ENCODE data around the gene PURA.

The PURA gene

GRCh38 chr5:140151144-140152021 lies 37.5 kb downstream of the PURA start:
- Histone ChIP-seq H3K18ac (ENCODE audit: low read length) (no peak overlapping the region), H3K27me3 (ENCODE audit: insufficient read depth, low read length) (peaks cover 11% of the 10 kb centered on the region), H3K36me3 (ENCODE audit: control insufficient read depth in 1 of 2, insufficient read depth in 2 of 2, low read length in 2 of 2) (no peaks in the 10 kb centered on the region), H4K91ac (ENCODE audit: low read depth, low read length) (no peak overlapping the region), H3K79me1 (ENCODE audit: low read length) (peaks cover 1% of the 10 kb centered on the region), H3K9me3 (ENCODE audit: insufficient read depth, low read depth, low read length) (no peaks in the 10 kb centered on the region), H3K4ac (ENCODE audit: low read depth, low read length) (no peak overlapping the region), H2BK120ac (ENCODE audit: insufficient read depth, low read length, poor library complexity) (no peak overlapping the region), H3K4me1 (ENCODE audit: control insufficient read depth in 1 of 2, insufficient read depth in 2 of 2, low read length in 2 of 2) (peaks cover 13 to 31% of the 10 kb centered on the region in 2 experiments), H2AFZ (ENCODE audit: insufficient read depth, low read length, poor library complexity) (no peak overlapping the region), H3K9ac (ENCODE audit: low read length) (no peak overlapping the region), H3K4me3 (ENCODE audit: low read depth, low read length) (no peak overlapping the region), H3K4me2 (ENCODE audit: low read length) (no peak overlapping the region), H3K23ac (ENCODE audit: low read length) (no peak overlapping the region), H3K79me2 (ENCODE audit: control insufficient read depth, insufficient read depth, low read length, poor library complexity) (no peaks in the 10 kb centered on the region), H4K12ac (ENCODE audit: low read depth, low read length) (no peak overlapping the region), H2AK5ac (ENCODE audit: low read length) (no peak overlapping the region), H2BK12ac (ENCODE audit: low read length) (peak overlapping the region; percentile 10), H3K14ac (ENCODE audit: low read length) (peak overlapping the region; percentile 2), H4K8ac (ENCODE audit: low read depth, low read length) (no peak overlapping the region), H2BK5ac (ENCODE audit: low read depth, low read length, poor library complexity) (no peak overlapping the region), H3K27ac (ENCODE audit: low read depth, low read length) (no peak overlapping the region)
- WGBS (ENCODE audit: extremely low coverage, insufficient coverage, insufficient read length), result no CpG with 5 or more reads among the region's 7 CpGs
- DNase-seq, result peak in 1 of 2 donors; percentile 38

DNA sequence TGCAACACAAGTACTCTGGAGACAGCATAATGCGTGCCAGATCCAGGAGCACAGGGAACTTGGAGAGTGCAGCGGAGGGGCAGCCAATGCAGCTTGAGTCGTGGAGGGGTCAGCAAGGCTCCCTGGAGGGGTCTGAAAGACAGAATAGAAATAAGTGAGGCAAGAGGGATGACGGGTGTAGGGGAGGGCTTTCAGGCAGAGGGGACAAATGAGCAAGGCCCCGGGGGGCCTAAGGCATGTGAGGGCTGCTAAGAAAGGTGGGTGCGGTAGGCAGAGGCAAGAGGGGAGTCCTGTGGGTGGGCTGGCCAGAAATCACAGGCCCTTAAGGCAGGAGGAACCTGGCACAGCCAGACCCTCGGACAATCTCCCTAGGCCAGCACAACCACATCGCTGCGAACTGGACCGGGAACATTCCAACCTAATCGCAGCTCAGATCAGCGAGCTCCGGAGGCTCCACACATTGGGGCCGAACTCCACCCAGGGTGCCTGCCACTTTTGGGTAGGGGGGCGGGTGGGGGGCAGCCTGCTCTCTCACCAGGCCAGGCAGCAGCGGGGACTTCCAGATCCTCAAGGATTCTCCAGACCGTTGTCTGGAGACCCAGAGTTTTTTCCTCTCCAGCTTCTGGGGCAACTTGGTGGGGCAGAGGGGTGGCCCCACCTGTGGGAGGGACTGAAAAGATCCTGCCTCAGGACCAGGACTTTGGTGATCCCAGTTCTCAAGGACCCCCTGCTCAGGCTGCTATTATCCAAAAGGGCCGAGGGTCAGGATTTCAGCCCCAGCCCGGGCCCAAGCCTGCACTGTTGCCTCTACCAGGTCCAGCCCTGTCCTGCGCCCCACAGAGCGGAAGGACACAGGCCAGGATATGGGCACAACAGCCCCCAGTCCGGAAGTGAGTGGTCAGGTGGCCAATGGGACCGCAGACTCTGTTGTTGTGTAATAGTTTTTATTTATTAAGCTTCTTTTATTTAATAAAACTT lies 38.4 kb downstream of the PURA start:
- peak; percentile 43 to 72 for DNase-seq
- Histone ChIP-seq H3K14ac (ENCODE audit: low read length) (peak overlapping the region; percentile 2), H2AFZ (ENCODE audit: insufficient read depth, low read length, poor library complexity) (no peak overlapping the region), H3K18ac (ENCODE audit: low read length) (no peak overlapping the region), H3K27me3 (ENCODE audit: insufficient read depth, low read length) (peaks cover 8% of the 10 kb centered on the region), H3K4me3 (ENCODE audit: low read depth, low read length) (no peak overlapping the region), H3K9me3 (ENCODE audit: insufficient read depth, low read depth, low read length) (no peaks in the 10 kb centered on the region), H3K36me3 (ENCODE audit: control insufficient read depth in 1 of 2, insufficient read depth in 2 of 2, low read length in 2 of 2) (no peaks in the 10 kb centered on the region), H4K91ac (ENCODE audit: low read depth, low read length) (peak overlapping the region; percentile 32), H2BK12ac (ENCODE audit: low read length) (peak overlapping the region; percentile 10), H3K27ac (ENCODE audit: low read depth, low read length) (no peak overlapping the region), H4K8ac (ENCODE audit: low read depth, low read length) (no peak overlapping the region), H3K79me1 (ENCODE audit: low read length) (peaks cover 1% of the 10 kb centered on the region), H2BK5ac (ENCODE audit: low read depth, low read length, poor library complexity) (no peak overlapping the region), H3K4ac (ENCODE audit: low read depth, low read length) (no peak overlapping the region), H3K79me2 (ENCODE audit: control insufficient read depth, insufficient read depth, low read length, poor library complexity) (no peaks in the 10 kb centered on the region), H3K4me1 (ENCODE audit: control insufficient read depth in 1 of 2, insufficient read depth in 2 of 2, low read length in 2 of 2) (peaks cover 13 to 31% of the 10 kb centered on the region in 2 experiments), H4K12ac (ENCODE audit: low read depth, low read length) (no peak overlapping the region), H2AK5ac (ENCODE audit: low read length) (no peak overlapping the region), H3K4me2 (ENCODE audit: low read length) (peak overlapping the region; percentile 42), H2BK120ac (ENCODE audit: insufficient read depth, low read length, poor library complexity) (peak overlapping the region; percentile 8), H3K9ac (ENCODE audit: low read length) (no peak overlapping the region), H3K23ac (ENCODE audit: low read length) (no peak overlapping the region)
- no CpG with 5 or more reads among the region's 23 CpGs for WGBS (ENCODE audit: extremely low coverage, insufficient coverage, insufficient read length)

- no peak overlapping the region for H3K9ac ChIP-seq (ENCODE audit: low read length)
- H3K4me2 ChIP-seq (ENCODE audit: low read length), result no peak overlapping the region
- no peak overlapping the region for H4K12ac ChIP-seq (ENCODE audit: low read depth, low read length)
- no peak overlapping the region for H3K23ac ChIP-seq (ENCODE audit: low read length)
- no CpG with 5 or more reads among the region's 7 CpGs for WGBS (ENCODE audit: extremely low coverage, insufficient coverage, insufficient read length)
- H2BK12ac ChIP-seq (ENCODE audit: low read length), result no peak overlapping the region
- no peak overlapping the region for H3K18ac ChIP-seq (ENCODE audit: low read length)
- H3K27me3 ChIP-seq (ENCODE audit: insufficient read depth, low read length), result no peaks in the 10 kb centered on the region
- no peak for DNase-seq
- H4K91ac ChIP-seq (ENCODE audit: low read depth, low read length), result no peak overlapping the region
- peaks cover 13 to 33% of the 10 kb centered on the region in 2 experiments for H3K4me1 ChIP-seq (ENCODE audit: control insufficient read depth in 1 of 2, insufficient read depth in 2 of 2, low read length in 2 of 2)
- H3K14ac ChIP-seq (ENCODE audit: low read length), result no peak overlapping the region
- no peak overlapping the region for H2BK120ac ChIP-seq (ENCODE audit: insufficient read depth, low read length, poor library complexity)
- H2BK5ac ChIP-seq (ENCODE audit: low read depth, low read length, poor library complexity), result no peak overlapping the region
- no peak overlapping the region for H3K4me3 ChIP-seq (ENCODE audit: low read depth, low read length)
- H3K27ac ChIP-seq (ENCODE audit: low read depth, low read length), result no peak overlapping the region
- H2AK5ac ChIP-seq (ENCODE audit: low read length), result no peak overlapping the region
- H4K8ac ChIP-seq (ENCODE audit: low read depth, low read length), result no peak overlapping the region
- H3K79me2 ChIP-seq (ENCODE audit: control insufficient read depth, insufficient read depth, low read length, poor library complexity), result no peaks in the 10 kb centered on the region
- H2AFZ ChIP-seq (ENCODE audit: insufficient read depth, low read length, poor library complexity), result no peak overlapping the region
- peaks cover 1% of the 10 kb centered on the region for H3K79me1 ChIP-seq (ENCODE audit: low read length)
- H3K36me3 ChIP-seq (ENCODE audit: control insufficient read depth in 1 of 2, insufficient read depth in 2 of 2, low read length in 2 of 2), result no peaks in the 10 kb centered on the region
- no peak overlapping the region for H3K4ac ChIP-seq (ENCODE audit: low read depth, low read length)
- H3K9me3 ChIP-seq (ENCODE audit: insufficient read depth, low read depth, low read length), result no peaks in the 10 kb centered on the region
These were observed 39.3 kb downstream of the PURA start for GRCh38 chr5:140153255-140153654.

- no peaks in the 10 kb centered on the region for H3K79me2 ChIP-seq (ENCODE audit: control insufficient read depth, insufficient read depth, low read length, poor library complexity)
- H3K4me2 ChIP-seq (ENCODE audit: low read length), result no peak overlapping the region
- WGBS (ENCODE audit: extremely low coverage, insufficient coverage, insufficient read length), result no CpG with 5 or more reads among the region's 8 CpGs
- no peak overlapping the region for H2BK120ac ChIP-seq (ENCODE audit: insufficient read depth, low read length, poor library complexity)
- H2AFZ ChIP-seq (ENCODE audit: insufficient read depth, low read length, poor library complexity), result no peak overlapping the region
- no peaks in the 10 kb centered on the region for H3K36me3 ChIP-seq (ENCODE audit: control insufficient read depth in 1 of 2, insufficient read depth in 2 of 2, low read length in 2 of 2)
- no peak for DNase-seq
- no peak overlapping the region for H3K14ac ChIP-seq (ENCODE audit: low read length)
- H4K91ac ChIP-seq (ENCODE audit: low read depth, low read length), result no peak overlapping the region
- no peak overlapping the region for H2BK5ac ChIP-seq (ENCODE audit: low read depth, low read length, poor library complexity)
- peaks cover 13 to 33% of the 10 kb centered on the region in 2 experiments for H3K4me1 ChIP-seq (ENCODE audit: control insufficient read depth in 1 of 2, insufficient read depth in 2 of 2, low read length in 2 of 2)
- no peak overlapping the region for H4K12ac ChIP-seq (ENCODE audit: low read depth, low read length)
- no peak overlapping the region for H2AK5ac ChIP-seq (ENCODE audit: low read length)
- H3K9ac ChIP-seq (ENCODE audit: low read length), result no peak overlapping the region
- no peak overlapping the region for H3K27ac ChIP-seq (ENCODE audit: low read depth, low read length)
- no peaks in the 10 kb centered on the region for H3K9me3 ChIP-seq (ENCODE audit: insufficient read depth, low read depth, low read length)
- H3K4me3 ChIP-seq (ENCODE audit: low read depth, low read length), result no peak overlapping the region
- H3K79me1 ChIP-seq (ENCODE audit: low read length), result peaks cover 1% of the 10 kb centered on the region
- no peak overlapping the region for H4K8ac ChIP-seq (ENCODE audit: low read depth, low read length)
- H3K18ac ChIP-seq (ENCODE audit: low read length), result no peak overlapping the region
- no peak overlapping the region for H3K23ac ChIP-seq (ENCODE audit: low read length)
- H3K27me3 ChIP-seq (ENCODE audit: insufficient read depth, low read length), result no peaks in the 10 kb centered on the region
- no peak overlapping the region for H2BK12ac ChIP-seq (ENCODE audit: low read length)
- H3K4ac ChIP-seq (ENCODE audit: low read depth, low read length), result no peak overlapping the region
These were observed 40.0 kb downstream of the PURA start for GRCh38 chr5:140153905-140154304.
